ENCODE data around the gene NRG2. TPM values are rescaled to one million over a fixed set of nuclear protein-coding genes. Genes with fewer than 3 reads are reported as not detected.

The NRG2 gene
- total RNA-seq, 3 donors from 2014 or later (not counting 1 experiment from before 2014, with no cell fraction given) = 0.21 to 0.50 (median 0.40) TPM

- Mint-ChIP-seq H3K4me3 (no peak overlapping the region), H3K36me3 (no peaks in the 10 kb centered on the region), H3K27ac (no peak overlapping the region), H3K9me3 (no peaks in the 10 kb centered on the region), H3K27me3 (ENCODE audit: low read depth in 2 of 2) (peaks cover 19 to 48% of the 10 kb centered on the region in 2 donors), H3K4me1 (no peaks in the 10 kb centered on the region)
- Histone ChIP-seq H3K4me1 (ENCODE audit: control insufficient read depth, insufficient read depth, low read length) (no peaks in the 10 kb centered on the region), H3K9me3 (ENCODE audit: control insufficient read depth, insufficient read depth, low read length) (no peaks in the 10 kb centered on the region), H3K36me3 (ENCODE audit: control insufficient read depth, insufficient read depth, low read length) (no peaks in the 10 kb centered on the region), H3K27me3 (ENCODE audit: control insufficient read depth, insufficient read depth, low read length) (no peaks in the 10 kb centered on the region), H3K27ac (ENCODE audit: low read length) (no peak overlapping the region), H3K4me3 (ENCODE audit: low read length) (no peak overlapping the region)
- intact Hi-C loops (cut with micrococcal nuclease) = no loop called here
- DNase-seq (no peak), ATAC-seq (no peak)
- 80% methylated on average over 15 of the region's 15 CpGs for WGBS (ENCODE audit: insufficient coverage)
- TF ChIP-seq CTCF (IDR thresholded peaks at IDR 0.05) = no peak
Observed at GRCh38 chr5:139982157-139982974, 60.7 kb downstream of the NRG2 start.

- Histone ChIP-seq H3K27me3 (ENCODE audit: control insufficient read depth, insufficient read depth, low read length) (no peaks in the 10 kb centered on the region), H3K4me3 (ENCODE audit: low read length) (no peak overlapping the region), H3K9me3 (ENCODE audit: control insufficient read depth, insufficient read depth, low read length) (no peaks in the 10 kb centered on the region), H3K4me1 (ENCODE audit: control insufficient read depth, insufficient read depth, low read length) (no peaks in the 10 kb centered on the region), H3K36me3 (ENCODE audit: control insufficient read depth, insufficient read depth, low read length) (no peaks in the 10 kb centered on the region), H3K27ac (ENCODE audit: low read length) (no peak overlapping the region)
- DNase-seq (no peak), ATAC-seq (no peak)
- Mint-ChIP-seq H3K9me3 (no peaks in the 10 kb centered on the region), H3K27me3 (ENCODE audit: low read depth in 2 of 2) (peaks cover 22 to 53% of the 10 kb centered on the region in 2 donors), H3K4me3 (no peak overlapping the region), H3K4me1 (no peaks in the 10 kb centered on the region), H3K27ac (no peak overlapping the region), H3K36me3 (no peaks in the 10 kb centered on the region)
- TF ChIP-seq CTCF (IDR thresholded peaks at IDR 0.05) = no peak
- 74% methylated on average over 3 of the region's 3 CpGs for WGBS (ENCODE audit: insufficient coverage)
- intact Hi-C loops (cut with micrococcal nuclease) = no loop called here
Observed at GRCh38 chr5:139980765-139981164, 62.3 kb downstream of the NRG2 start.

- ATAC-seq (no peak), DNase-seq (no peak)
- no peak overlapping the region for H3K4me3 ChIP-seq (ENCODE audit: low read length)
- TF ChIP-seq CTCF (IDR thresholded peaks at IDR 0.05) = no peak
- no peaks in the 10 kb centered on the region for H3K27me3 ChIP-seq (ENCODE audit: control insufficient read depth, insufficient read depth, low read length)
- H3K36me3 Mint-ChIP-seq = no peaks in the 10 kb centered on the region
- H3K4me1 ChIP-seq (ENCODE audit: control insufficient read depth, insufficient read depth, low read length) = no peaks in the 10 kb centered on the region
- WGBS (ENCODE audit: insufficient coverage) = 66% methylated on average over 2 of the region's 2 CpGs
- H3K36me3 ChIP-seq (ENCODE audit: control insufficient read depth, insufficient read depth, low read length) = no peaks in the 10 kb centered on the region
- no peaks in the 10 kb centered on the region for H3K9me3 Mint-ChIP-seq
- no peak overlapping the region for H3K27ac Mint-ChIP-seq
- no peaks in the 10 kb centered on the region for H3K4me1 Mint-ChIP-seq
- no peak overlapping the region for H3K4me3 Mint-ChIP-seq
- H3K27ac ChIP-seq (ENCODE audit: low read length) = no peak overlapping the region
- no peaks in the 10 kb centered on the region for H3K9me3 ChIP-seq (ENCODE audit: control insufficient read depth, insufficient read depth, low read length)
- intact Hi-C loops (cut with micrococcal nuclease) = no loop called here
- peaks cover 19 to 48% of the 10 kb centered on the region in 2 donors for H3K27me3 Mint-ChIP-seq (ENCODE audit: low read depth in 2 of 2)
Observed at GRCh38 chr5:139979943-139980342, 63.2 kb downstream of the NRG2 start.

- TF ChIP-seq CTCF (IDR thresholded peaks at IDR 0.05) = no peak
- intact Hi-C loops (cut with micrococcal nuclease) = no loop called here
- Mint-ChIP-seq H3K27ac (no peak overlapping the region), H3K4me3 (no peak overlapping the region), H3K9me3 (no peaks in the 10 kb centered on the region), H3K27me3 (ENCODE audit: low read depth in 2 of 2) (peaks cover 19 to 48% of the 10 kb centered on the region in 2 donors), H3K4me1 (no peaks in the 10 kb centered on the region), H3K36me3 (no peaks in the 10 kb centered on the region)
- no peak for DNase-seq
- no peak for ATAC-seq
- H3K9me3 ChIP-seq (ENCODE audit: control insufficient read depth, insufficient read depth, low read length) = no peaks in the 10 kb centered on the region
- no peaks in the 10 kb centered on the region for H3K4me1 ChIP-seq (ENCODE audit: control insufficient read depth, insufficient read depth, low read length)
- 79% methylated on average over 3 of the region's 3 CpGs for WGBS (ENCODE audit: insufficient coverage)
- no peak overlapping the region for H3K4me3 ChIP-seq (ENCODE audit: low read length)
- no peaks in the 10 kb centered on the region for H3K36me3 ChIP-seq (ENCODE audit: control insufficient read depth, insufficient read depth, low read length)
- H3K27me3 ChIP-seq (ENCODE audit: control insufficient read depth, insufficient read depth, low read length) = no peaks in the 10 kb centered on the region
- H3K27ac ChIP-seq (ENCODE audit: low read length) = no peak overlapping the region
Observed at GRCh38 chr5:139979518-139979917, 63.6 kb downstream of the NRG2 start.
